OCI-LY7 (cell line): Measurements from ENCODE around the gene OLFM2. TPM values are rescaled to one million over a fixed set of nuclear protein-coding genes. Genes with fewer than 3 reads are reported as not detected.
A peak's percentile ranks its signal among the peaks of the same experiment; 100 is the strongest.
"Not testable (repeated sequence)": the region's sequence is repeated elsewhere in the genome, so short reads cannot be mapped to it uniquely, and the experiment has no call there.

Experiments
- BruUV-seq: library from RNA; stranded (reverse); fragments of 400-500 nt; replicated peaks from 2 replicates; lab custom pipeline; 2021; lab: Mats Ljungman, UMichigan
- CTCF ChIA-PET: fragments of 300-600 bp; sonication (Branson Sonifier 250); formaldehyde crosslinking; loops from one replicate; lab custom pipeline; 2022; ENCODE audit warnings: antibody characterized with exemption; ENCODE audit not compliant: unreplicated experiment; lab: Charles Lee
- POLR2A ChIA-PET: fragments of 300-600 bp; sonication (Branson Sonifier 250); formaldehyde crosslinking; loops from one replicate; lab custom pipeline; 2022; ENCODE audit warnings: antibody characterized with exemption; lab: Charles Lee
- DNase-seq: peaks from one replicate; pipeline ENCODE4 v3.0.0-alpha.2; 2015; ENCODE audit warnings: low spot score
- H2AFZ ChIP-seq: fragments of 200-600 bp; sonication (generic), shearing (Covaris generic); 2 replicates; pipeline ENCODE4 v1.6.1; 2014; ENCODE audit warnings: mild to moderate bottlenecking, antibody characterized with exemption, low read length, moderate library complexity
- H3K27ac ChIP-seq: fragments of 200-600 bp; sonication (generic); 2 replicates; pipeline ENCODE4 v1.5.1; 2014; ENCODE audit warnings: mixed run types, low read depth, mild to moderate bottlenecking, moderate library complexity, low read length, inconsistent platforms; ENCODE audit not compliant: poor library complexity, severe bottlenecking
- H3K36me3 ChIP-seq: fragments of 200-600 bp; sonication (generic); 2 replicates; pipeline ENCODE4 v1.6.1; 2014; ENCODE audit warnings: mild to moderate bottlenecking, antibody characterized with exemption, low read length, moderate library complexity, mixed read lengths; ENCODE audit not compliant: insufficient read depth
- H3K4me1 ChIP-seq: fragments of 200-600 bp; sonication (generic); 2 replicates; pipeline ENCODE4 v1.5.1; 2014; ENCODE audit warnings: mild to moderate bottlenecking, low read length; ENCODE audit not compliant: insufficient read depth, poor library complexity, severe bottlenecking
- H3K4me2 ChIP-seq: fragments of 200-600 bp; sonication (generic); 2 replicates; pipeline ENCODE4 v1.6.1; 2014; ENCODE audit warnings: mild to moderate bottlenecking, low read length
- H3K4me3 ChIP-seq: fragments of 200-600 bp; sonication (generic); 2 replicates; pipeline ENCODE4 v1.5.1; 2014; ENCODE audit warnings: mild to moderate bottlenecking, low read depth, low read length; ENCODE audit not compliant: poor library complexity, severe bottlenecking
- H3K79me2 ChIP-seq: fragments of 200-600 bp; sonication (generic); 2 replicates; pipeline ENCODE4 v1.6.1; 2016; ENCODE audit warnings: low read depth, mild to moderate bottlenecking, low read length, moderate library complexity, mixed read lengths; ENCODE audit not compliant: insufficient read depth
- H3K9me2 ChIP-seq: fragments of 200-600 bp; sonication (generic); 2 replicates; pipeline ENCODE4 v1.6.1; 2016; ENCODE audit warnings: mild to moderate bottlenecking, low read length, mixed read lengths; ENCODE audit not compliant: insufficient read depth
- H3K9me3 ChIP-seq: fragments of 200-600 bp; sonication (generic); 2 replicates; pipeline ENCODE4 v1.6.1; 2014; ENCODE audit warnings: mild to moderate bottlenecking, mixed run types, low read length, mixed read lengths
- H4K20me1 ChIP-seq: fragments of 200-600 bp; sonication (generic); 2 replicates; pipeline ENCODE4 v1.6.1; 2014; ENCODE audit warnings: mild to moderate bottlenecking, antibody characterized with exemption, low read length, moderate library complexity, mixed read lengths; ENCODE audit not compliant: insufficient read depth
- CTCF ChIP-seq: fragments of 200-600 bp; sonication (generic); conservative IDR thresholded peaks from 2 replicates; pipeline ENCODE4 v1.5.1; 2014; ENCODE audit warnings: mild to moderate bottlenecking, antibody characterized with exemption, low read length, moderate library complexity, mixed read lengths
- EZH2phosphoT487 ChIP-seq: fragments of 200-600 bp; sonication (generic); IDR thresholded peaks from 2 replicates; pipeline ENCODE4 v1.6.1; 2018; ENCODE audit warnings: low read depth, borderline replicate concordance, mild to moderate bottlenecking, mixed run types, antibody characterized with exemption, low read length, moderate library complexity, mixed read lengths
- intact Hi-C: fragments of 100-400 bp; cut with micrococcal nuclease; formaldehyde crosslinking; loops from one replicate; pipeline ENCODE4 v1.10.0; 2022; ENCODE audit not compliant: unreplicated experiment
- total RNA-seq, 2 experiments: library from RNA; depleted of rRNA in 1 of 2; stranded (reverse); fragments of >200 nt in 1 of 2; shearing (Covaris generic) in 1 of 2; gene quantifications; 2 replicates each; pipeline ENCODE4 v1.2.3, GENCODE V29; 2014 to 2022

The OLFM2 gene
- total RNA-seq, 2 experiments from 2014 or later: not detected

- H3K9me3 ChIP-seq: no peaks in the 10 kb centered on the region
- TF ChIP-seq EZH2phosphoT487 (no peak), CTCF (no peak)
Observed at GRCh38 chr19:9923440-9923839, 12.9 kb downstream of the OLFM2 start.

GRCh38 chr19:9922782-9923379 lies 13.4 kb downstream of the OLFM2 start:
- intact Hi-C loops, H3K4me2 ChIP-seq, H4K20me1 ChIP-seq, H3K4me1 ChIP-seq, BruUV-seq, H3K79me2 ChIP-seq, CTCF ChIA-PET, H3K9me3 ChIP-seq, H3K36me3 ChIP-seq, H2AFZ ChIP-seq, DNase-seq, H3K9me2 ChIP-seq, H3K4me3 ChIP-seq, H3K27ac ChIP-seq: not testable (repeated sequence)
- POLR2A ChIA-PET: interaction anchor here (0.7 kb wide), 1 partner anchor 8 kb away, joined by 3 read pairs; no protein-coding TSS in a partner anchor

More at GRCh38 chr19:9923440-9923839, 12.9 kb downstream of the OLFM2 start:
- BruUV-seq: no TSS peak
- Histone ChIP-seq H2AFZ (no peak overlapping the region), H3K36me3 (no peaks in the 10 kb centered on the region), H3K4me3 (no peak overlapping the region), H3K9me2 (no peaks in the 10 kb centered on the region), H4K20me1 (no peaks in the 10 kb centered on the region), H3K4me1 (no peaks in the 10 kb centered on the region), H3K4me2 (no peak overlapping the region), H3K79me2 (no peaks in the 10 kb centered on the region), H3K27ac (no peak overlapping the region)
- CTCF ChIA-PET: no interaction called here
- POLR2A ChIA-PET: no interaction called here
- DNase-seq: no peak
- intact Hi-C loops: no loop called here

GRCh38 chr19:9917321-9917720 lies 19.0 kb downstream of the OLFM2 start:
- no TSS peak for BruUV-seq
- H3K9me3 ChIP-seq: no peaks in the 10 kb centered on the region
- H3K4me2 ChIP-seq: peak overlapping the region; percentile 7; the same call in 1 of the 2 replicates
- intact Hi-C loops: no loop called here
- peak overlapping the region; percentile 93 for H2AFZ ChIP-seq
- TF ChIP-seq EZH2phosphoT487 (no peak), CTCF (no peak)
- no peaks in the 10 kb centered on the region for H4K20me1 ChIP-seq
- CTCF ChIA-PET: no interaction called here
- H3K4me1 ChIP-seq: peaks cover 17% of the 10 kb centered on the region
- no peak overlapping the region for H3K27ac ChIP-seq
- POLR2A ChIA-PET: interaction anchor here (0.7 kb wide), 1 partner anchor 50 kb away, joined by 3 read pairs; no protein-coding TSS in a partner anchor
- H3K9me2 ChIP-seq: no peaks in the 10 kb centered on the region
- H3K79me2 ChIP-seq: no peaks in the 10 kb centered on the region
- no peaks in the 10 kb centered on the region for H3K36me3 ChIP-seq
- peak overlapping the region; percentile 7 for H3K4me3 ChIP-seq
- peak; percentile 61 for DNase-seq
